Body of pancreas (tissue), 4 donors: ENCODE data around the gene WIPF2.

Source experiments
- CTCF ChIP-seq, 7 experiments: fragments of 450-650 bp in 4 of 7; fragments of 200-600 bp in 3 of 7; sonication (generic) in 3 of 7; IDR thresholded peaks; one replicate each; pipeline ENCODE4 v1.5.1; 2016 to 2019; ENCODE audit warnings: antibody characterized with exemption in 7 of 7
- POLR2A ChIP-seq, 3 donors: fragments of 450-650 bp; IDR thresholded peaks; one replicate each; pipeline ENCODE4 v1.6.1; 2016; ENCODE audit warnings: antibody characterized with exemption in 3 of 3, mild to moderate bottlenecking in 2 of 3

DNA sequence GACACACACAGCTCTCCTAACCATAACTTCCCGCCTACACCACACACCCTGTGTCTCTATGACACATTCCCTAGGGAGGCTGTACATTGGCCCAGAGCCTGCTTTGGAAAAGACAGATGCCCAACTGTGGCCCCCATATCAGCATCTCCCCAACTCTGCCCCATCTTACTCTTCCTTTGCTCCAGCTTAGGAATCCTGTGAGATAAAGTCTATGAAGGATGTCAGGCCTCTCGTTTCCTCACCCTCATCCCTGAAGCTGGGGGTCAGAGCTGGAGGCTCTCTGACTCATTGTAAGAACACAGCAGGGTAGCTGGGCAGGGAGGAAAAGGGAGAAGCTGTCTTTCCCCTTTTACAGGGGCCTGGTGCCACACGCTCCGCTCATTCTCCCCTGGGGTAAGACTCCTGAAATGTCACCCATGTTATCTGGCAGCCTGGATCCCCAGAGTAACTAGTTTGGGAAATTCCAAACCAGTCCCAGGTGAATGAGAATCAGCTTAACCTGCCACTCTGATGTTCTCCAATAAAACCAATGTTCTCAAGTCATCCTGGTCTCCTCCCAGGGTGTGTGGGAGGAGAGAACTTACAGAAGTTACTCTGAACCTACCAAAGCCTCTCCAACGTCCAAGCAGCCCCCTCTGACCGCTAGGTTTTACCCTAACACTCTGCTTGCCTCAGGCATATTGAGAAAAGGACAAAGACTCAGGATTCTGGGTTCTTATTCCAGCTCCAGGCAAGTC is 39.0 kb upstream of the WIPF2 start:
- TF ChIP-seq POLR2A (IDR thresholded peaks at IDR 0.05): no peak
- TF ChIP-seq CTCF (IDR thresholded peaks at IDR 0.05): no peak
